Measurements from ENCODE around the gene OR4X2. TPM values are rescaled to one million over a fixed set of nuclear protein-coding genes. Genes with fewer than 3 reads are reported as not detected.

Gene OR4X2
- polyA plus RNA-seq, 1 donor from 2014 or later: not detected

Other genes with a start within 250 kb of the OR4X2 start
- gene OR4B1, start 28.3 kb upstream of the OR4X2 start, polyA plus RNA-seq: not detected
- not detected for gene OR4X1, start 18.8 kb downstream of the OR4X2 start, polyA plus RNA-seq
- gene OR4S1, start 61.1 kb downstream of the OR4X2 start, polyA plus RNA-seq: not detected
- gene OR4C3, start 79.8 kb downstream of the OR4X2 start, polyA plus RNA-seq: not detected
- gene OR4C5, start 121.4 kb downstream of the OR4X2 start, polyA plus RNA-seq: not detected
- not detected for gene OR4A47, start 243.7 kb downstream of the OR4X2 start, polyA plus RNA-seq

Data from IgD-negative memory B cell (primary cell).